Aorta (tissue), 5 donors: ENCODE measurements around the gene MELTF. TPM values are rescaled to one million over a fixed set of nuclear protein-coding genes. Genes with fewer than 3 reads are reported as not detected.

Source experiments
- ATAC-seq: fragments of 200-7000 bp; cut with Tn5 transposase; one replicate; pipeline ENCODE4 v1.9.1; 2022; ENCODE audit warnings: moderate library complexity; ENCODE audit not compliant: low FRiP score
- DNase-seq, 2 donors: peaks; one replicate each; pipeline ENCODE4 v3.0.0-alpha.2; 2020
- H3K27ac ChIP-seq, 2 donors: one replicate each; pipeline ENCODE4 v1.5.1; 2013; ENCODE audit warnings: low read length in 2 of 2, mild to moderate bottlenecking in 2 of 2, moderate library complexity in 2 of 2, control low read depth in 1 of 2, inconsistent platforms in 1 of 2, low read depth in 1 of 2
- H3K27me3 ChIP-seq, 2 donors: one replicate each; pipeline ENCODE4 v1.6.1; 2013; ENCODE audit warnings: control low read depth in 1 of 2, low read length in 1 of 2, mild to moderate bottlenecking in 1 of 2, moderate library complexity in 1 of 2; ENCODE audit not compliant: insufficient read depth in 2 of 2, control insufficient read depth in 1 of 2
- H3K36me3 ChIP-seq, 2 donors: one replicate each; pipeline ENCODE4 v1.6.1; 2013; ENCODE audit warnings: control low read depth in 1 of 2, low read length in 1 of 2, mild to moderate bottlenecking in 1 of 2; ENCODE audit not compliant: insufficient read depth in 2 of 2, control insufficient read depth in 1 of 2
- H3K4me1 ChIP-seq, 2 donors: one replicate each; pipeline ENCODE4 v1.6.1; 2013; ENCODE audit warnings: low read length in 2 of 2, control low read depth in 1 of 2, mild to moderate bottlenecking in 1 of 2, moderate library complexity in 1 of 2; ENCODE audit not compliant: insufficient read depth in 2 of 2, control insufficient read depth in 1 of 2
- H3K4me3 ChIP-seq, 2 donors: one replicate each; pipeline ENCODE4 v1.5.1; 2013; ENCODE audit warnings: low read length in 2 of 2, control low read depth in 1 of 2, mild to moderate bottlenecking in 1 of 2
- H3K9me3 ChIP-seq: one replicate; pipeline ENCODE4 v1.6.1; 2013; ENCODE audit warnings: mild to moderate bottlenecking, low read length; ENCODE audit not compliant: control insufficient read depth
- WGBS, 2 donors: extraction: QIAGEN DNeasy Blood & Tissue Kit; methylation state at CpG; one replicate each; pipeline ENCODE4 v1.1.7; 2013; 5-methylcytosine and 5-hydroxymethylcytosine counted together
- intact Hi-C, 2 donors: fragments of 100-400 bp; cut with DNase I; formaldehyde crosslinking; loops; one replicate each; pipeline versions ENCODE4 v1.14.2 to v1.15.0; 2022
- polyA plus RNA-seq, 2 donors: library from polyadenylated mRNA; stranded (reverse); fragments of 200-250 nt; gene quantifications; one replicate each; pipeline ENCODE4 v1.2.3, GENCODE V29; 2013
- total RNA-seq, 2 donors: library from RNA; stranded (reverse); fragmentation: NEBNext Ultra II Directional; extraction: Animal tissue kit (Norgen Biotek cat#: 25700); gene quantifications; one replicate each; pipeline ENCODE4 v1.2.1, GENCODE V29; 2021
- donor health status: healthy with polysubstance abuse.
- donor health status: Bipolar disorder and iron deficiency.
- donor health status: DM: no; HTN: no; CAD: no.
- donor health status: DM: no; HTN: no; CAD: no.
- donor health status: DM: yes; HTN: yes; CAD: no.

MELTF gene
- total and polyA plus RNA-seq, 4 donors: 1.00 to 6.0 (median 3.2) TPM

DNA sequence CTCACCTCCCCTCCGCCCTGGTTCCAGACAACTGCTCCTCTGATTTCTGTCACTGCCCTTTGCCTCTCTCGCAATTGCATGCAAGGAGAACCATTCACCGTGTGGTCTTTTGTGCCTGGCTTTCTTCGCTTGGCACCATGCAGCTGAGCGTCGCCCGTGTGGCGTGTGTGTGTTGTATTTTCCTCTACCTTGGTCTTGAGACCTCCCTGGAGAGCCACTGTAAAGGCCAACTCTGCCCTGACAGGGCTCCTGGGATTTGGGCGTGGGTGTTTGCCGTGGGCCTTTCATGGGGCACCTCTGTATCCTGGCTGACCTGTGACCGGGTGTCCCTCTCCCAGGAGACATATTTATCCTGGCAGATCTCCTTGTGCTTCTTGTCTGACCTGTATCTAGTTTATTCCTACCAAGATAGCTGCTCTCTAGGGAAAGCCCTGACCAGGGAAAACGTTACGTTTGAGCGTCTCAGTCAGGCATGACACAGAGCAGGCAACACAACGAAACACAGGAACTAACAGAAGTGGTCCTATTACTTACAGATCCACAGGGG lies 59.0 kb downstream of the MELTF start:
- Histone ChIP-seq H3K36me3 (no peaks in the 10 kb centered on the region), H3K4me1 (no peaks in the 10 kb centered on the region), H3K4me3 (no peak overlapping the region), H3K9me3 (no peaks in the 10 kb centered on the region), H3K27me3 (no peaks in the 10 kb centered on the region), H3K27ac (no peak overlapping the region)
- ATAC-seq (no peak), DNase-seq (no peak)
- 86 to 87% methylated on average over 15 of the region's 15 CpGs for WGBS, 2 donors
- intact Hi-C loops: no loop called here

DNA sequence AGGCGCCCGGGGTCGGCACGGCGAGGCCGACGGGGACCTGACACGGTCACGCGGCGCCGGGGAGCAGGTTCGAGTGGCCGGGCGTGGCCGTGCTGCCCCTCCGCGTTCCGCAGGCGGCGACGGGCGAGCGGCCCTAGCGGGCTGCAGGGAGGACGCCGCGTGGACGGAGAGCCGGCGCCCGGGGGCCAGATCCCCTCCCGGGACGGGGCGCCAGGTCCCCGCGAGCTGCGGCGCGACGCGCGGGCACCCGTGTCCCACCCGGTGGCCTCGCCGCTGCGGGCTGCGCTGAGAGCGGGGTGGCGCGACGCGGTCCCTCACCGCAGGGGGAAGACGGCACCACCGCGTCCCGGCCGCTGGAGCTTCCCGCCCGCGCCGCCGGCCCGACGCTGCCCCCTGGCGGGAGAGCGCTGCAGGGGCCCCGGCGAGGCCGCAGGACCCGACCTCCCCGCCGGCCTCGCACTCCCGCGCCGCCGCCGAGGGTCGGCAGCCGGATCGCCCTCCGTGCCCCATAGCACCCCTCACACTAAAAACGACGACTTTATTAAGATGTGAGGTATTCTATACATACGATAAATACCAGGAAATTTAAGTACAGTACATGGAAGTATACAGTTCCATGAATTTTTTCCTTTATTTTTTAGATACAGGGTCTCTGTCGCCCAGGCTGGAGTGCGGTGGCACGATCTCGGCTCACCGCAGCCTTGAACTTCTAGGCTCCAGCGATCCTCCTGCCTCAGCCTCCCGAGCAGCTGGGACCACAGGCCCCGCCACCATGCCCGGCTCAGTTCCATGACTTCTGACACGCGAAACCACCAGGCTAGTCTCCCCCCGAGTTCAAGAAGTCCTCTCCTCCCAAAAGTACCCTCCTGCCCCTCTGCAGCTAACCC lies 59.7 kb downstream of the MELTF start:
- Histone ChIP-seq H3K27ac (no peak overlapping the region), H3K4me3 (peak overlapping the region; percentile 78 to 92), H3K36me3 (no peaks in the 10 kb centered on the region), H3K4me1 (no peaks in the 10 kb centered on the region), H3K9me3 (no peaks in the 10 kb centered on the region), H3K27me3 (no peaks in the 10 kb centered on the region)
- intact Hi-C loops: loop anchor here in 1 of 2 donors (2.0 kb wide), 1 partner anchor 131 kb away; no protein-coding TSS in a partner anchor
- ATAC-seq: peak; percentile 87
- 10 to 19% methylated on average over 51 to 100 of the region's 100 CpGs for WGBS, 2 donors
- peak; percentile 74 to 92 for DNase-seq

DNA sequence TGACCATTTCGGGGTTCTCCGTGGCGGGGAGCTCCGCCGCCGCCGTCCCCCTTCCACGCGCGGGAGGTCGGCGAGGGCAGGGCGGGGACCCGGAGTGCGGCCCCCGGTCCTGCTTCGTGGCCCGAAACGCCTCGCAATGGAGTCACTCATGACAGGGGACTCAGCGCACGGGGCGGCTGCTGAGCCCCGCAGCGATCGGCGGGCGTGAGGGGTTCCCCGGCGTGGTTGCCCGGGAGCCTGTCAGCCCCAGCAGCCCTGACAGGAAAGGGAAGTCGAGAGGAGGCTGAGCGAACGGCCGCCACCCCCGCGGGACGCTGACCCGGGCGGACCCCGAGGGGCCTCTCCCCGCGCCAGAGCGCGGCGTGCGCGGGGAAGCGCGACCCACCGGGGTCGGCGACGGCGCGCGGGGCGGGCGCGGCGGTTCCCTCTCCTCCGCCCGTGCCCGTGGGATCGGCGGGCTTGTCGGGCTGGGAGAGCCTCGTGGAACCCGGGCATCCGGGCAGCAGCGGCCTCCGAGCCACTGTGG lies 60.4 kb downstream of the MELTF start:
- Histone ChIP-seq H3K36me3 (no peaks in the 10 kb centered on the region), H3K27me3 (no peaks in the 10 kb centered on the region), H3K4me3 (peak overlapping the region; percentile 78 to 92), H3K9me3 (no peaks in the 10 kb centered on the region), H3K27ac (no peak overlapping the region), H3K4me1 (no peaks in the 10 kb centered on the region)
- DNase-seq (no peak), ATAC-seq (peak; percentile 34)
- 0% methylated on average over 25 to 72 of the region's 72 CpGs for WGBS, 2 donors
- intact Hi-C loops: loop anchor here in 1 of 2 donors (2.0 kb wide), 1 partner anchor 130 kb away; no protein-coding TSS in a partner anchor

DNA sequence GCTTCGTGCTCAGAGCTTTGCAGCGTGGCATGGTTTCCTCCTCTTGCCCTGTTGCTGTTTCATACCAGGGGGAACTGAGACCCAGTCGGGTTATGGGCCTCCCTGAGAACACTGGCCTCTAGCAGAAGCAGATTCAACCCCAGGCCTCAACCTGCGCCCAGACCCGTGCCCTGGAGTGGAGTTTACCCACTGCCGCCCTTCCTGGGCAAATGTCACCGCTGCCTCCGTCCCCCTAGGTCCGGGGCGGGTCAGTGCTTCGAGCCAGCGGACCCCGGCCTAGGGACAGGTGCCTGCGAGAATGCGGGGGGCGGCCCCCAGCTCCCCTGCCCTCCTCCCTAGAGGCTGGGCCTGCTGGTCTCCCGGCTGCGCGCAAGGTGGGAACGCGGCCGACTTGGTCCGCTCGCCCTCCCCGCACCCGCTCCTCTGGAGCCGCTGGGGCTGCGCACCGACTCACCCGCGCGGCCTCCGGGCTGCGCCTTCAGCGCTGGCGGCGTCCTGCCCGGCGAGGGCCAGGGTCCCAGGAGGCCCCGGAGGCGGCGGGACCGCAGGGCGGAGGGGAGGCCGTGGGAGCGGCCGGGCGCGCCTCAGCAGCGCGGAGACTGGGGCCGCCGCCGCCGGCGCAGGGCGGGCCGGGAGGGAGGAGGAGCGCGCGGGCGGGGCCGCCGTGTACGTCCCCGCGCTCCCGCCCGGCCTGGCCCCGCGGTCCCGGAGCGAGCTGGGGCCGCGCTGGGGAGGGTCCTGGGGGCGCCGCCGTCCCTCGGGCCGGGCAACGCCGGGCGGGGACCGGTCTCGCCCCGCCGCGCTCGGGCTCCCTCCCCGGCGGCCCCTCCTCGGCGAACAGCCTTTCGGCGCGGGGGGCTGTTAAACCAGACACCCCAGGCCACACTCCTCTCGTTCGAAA lies 61.1 kb downstream of the MELTF start, which contains the start of gene PIGZ:
Gene PIGZ (minus strand): TSS at position 601 of the 901 bp plus-strand sequence. CDS start 16,802 bp downstream, outside the sequence.
- DNase-seq (no peak), ATAC-seq (peak; percentile 71)
- no peaks in the 10 kb centered on the region for H3K4me1 ChIP-seq
- intact Hi-C loops: loop anchor here in 1 of 2 donors (2.0 kb wide), 1 partner anchor 130 kb away; no protein-coding TSS in a partner anchor
- 2% methylated on average over 48 to 98 of the region's 98 CpGs for WGBS, 2 donors
- H3K4me3 ChIP-seq: peak within 1 kb of the TSS; percentile 78 to 92
- H3K27me3 ChIP-seq: no peaks in the 10 kb centered on the region
- no peaks in the 10 kb centered on the region for H3K36me3 ChIP-seq
- H3K27ac ChIP-seq: no peak within 1 kb of the TSS
- H3K9me3 ChIP-seq: no peaks in the 10 kb centered on the region

DNA sequence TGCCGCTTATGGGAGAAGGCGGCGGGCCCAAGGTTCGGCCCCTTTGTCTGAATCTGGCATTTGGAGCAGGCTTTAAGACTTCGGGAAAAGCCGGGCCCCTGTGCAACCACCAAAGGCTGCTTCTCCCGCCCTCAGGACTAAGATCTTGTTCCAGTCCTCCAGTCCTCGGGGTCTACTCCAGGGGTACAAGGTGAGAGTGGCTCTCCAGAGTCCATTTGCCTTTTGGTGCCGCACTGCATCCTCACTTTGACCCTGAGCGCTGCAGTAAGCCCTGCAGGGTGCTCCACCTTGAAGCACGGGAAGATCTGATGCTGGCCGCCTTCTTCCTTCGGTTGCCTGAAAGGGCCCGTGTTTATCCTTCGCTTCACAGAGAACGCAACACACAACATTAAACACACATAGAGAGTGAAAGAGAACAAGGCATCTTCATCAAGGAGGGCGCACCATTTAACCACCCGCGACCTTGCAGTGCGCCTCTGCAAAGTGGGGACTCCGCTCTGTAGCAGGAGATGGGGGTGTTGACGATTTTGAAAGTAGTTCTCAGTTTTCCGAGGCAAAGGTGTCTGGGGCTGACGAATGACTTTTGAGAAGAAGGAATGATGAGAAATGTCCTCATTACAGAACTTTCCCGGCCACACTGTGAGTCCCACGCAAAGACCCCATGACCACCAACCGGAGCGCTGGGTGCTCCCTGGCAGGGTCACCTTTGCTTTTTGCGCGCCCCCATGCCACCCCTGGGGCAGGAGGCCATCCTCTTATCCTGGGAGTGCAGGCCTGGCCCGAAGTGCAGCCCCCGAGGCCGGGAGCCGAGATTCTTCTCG lies 62.0 kb downstream of the MELTF start:
- intact Hi-C loops: loop anchor here in 1 of 2 donors (2.0 kb wide), 1 partner anchor 129 kb away; no protein-coding TSS in a partner anchor
- no peaks in the 10 kb centered on the region for H3K27me3 ChIP-seq
- peak overlapping the region in 1 of 2 donors; percentile 92 for H3K4me3 ChIP-seq
- H3K36me3 ChIP-seq: no peaks in the 10 kb centered on the region
- no peak overlapping the region for H3K27ac ChIP-seq
- H3K4me1 ChIP-seq: no peaks in the 10 kb centered on the region
- H3K9me3 ChIP-seq: no peaks in the 10 kb centered on the region
- no peak for DNase-seq
- WGBS, 2 donors: 76 to 77% methylated on average over 35 of the region's 35 CpGs
- no peak for ATAC-seq

DNA sequence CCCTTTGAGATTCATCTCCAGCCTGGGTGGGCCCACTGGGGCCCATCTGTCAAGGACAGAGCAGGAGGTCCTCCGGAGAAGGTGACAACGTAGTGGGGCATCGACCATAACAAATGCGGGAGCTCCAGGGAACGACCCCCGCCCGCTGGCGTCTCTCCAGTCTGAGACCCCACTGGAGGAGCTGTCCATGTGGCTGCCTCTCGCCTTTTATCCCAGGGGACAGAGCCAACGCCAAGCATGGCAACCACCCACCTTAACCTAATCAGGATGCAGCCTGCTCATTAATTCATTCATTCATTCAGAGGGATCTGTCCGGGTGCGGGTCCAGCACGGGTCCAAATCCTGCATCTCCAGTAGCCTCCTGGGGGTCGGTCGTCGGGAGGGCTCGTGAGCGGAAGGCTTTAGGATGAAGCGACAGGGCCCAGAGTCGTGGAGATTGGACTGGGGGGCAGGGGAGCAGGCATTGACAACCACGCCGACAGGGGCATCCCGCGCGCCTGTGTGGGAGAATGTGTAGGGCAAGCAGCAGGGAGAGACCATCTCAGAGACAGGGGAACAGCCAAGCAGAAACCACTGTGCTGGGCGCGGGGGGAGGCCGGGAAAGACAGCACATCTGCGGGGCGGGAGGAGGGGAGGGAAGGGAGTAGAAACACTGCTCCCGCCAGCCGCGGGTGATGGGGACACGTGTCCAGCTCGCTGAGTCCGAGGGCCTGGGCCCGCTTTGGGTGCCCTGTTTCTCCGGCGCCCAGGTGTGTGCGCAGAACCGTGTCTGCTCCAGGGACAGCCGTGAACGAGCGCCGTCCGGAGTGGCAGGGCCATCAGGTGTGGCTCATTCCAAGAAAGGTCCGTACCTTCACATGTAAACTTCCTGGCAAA lies 62.9 kb downstream of the MELTF start:
- 74 to 78% methylated on average over 46 to 47 of the region's 47 CpGs for WGBS, 2 donors
- Histone ChIP-seq H3K36me3 (no peaks in the 10 kb centered on the region), H3K27me3 (no peaks in the 10 kb centered on the region), H3K4me1 (no peaks in the 10 kb centered on the region), H3K9me3 (no peaks in the 10 kb centered on the region), H3K4me3 (no peak overlapping the region), H3K27ac (no peak overlapping the region)
- DNase-seq (no peak), ATAC-seq (no peak)
- intact Hi-C loops: no loop called here

DNA sequence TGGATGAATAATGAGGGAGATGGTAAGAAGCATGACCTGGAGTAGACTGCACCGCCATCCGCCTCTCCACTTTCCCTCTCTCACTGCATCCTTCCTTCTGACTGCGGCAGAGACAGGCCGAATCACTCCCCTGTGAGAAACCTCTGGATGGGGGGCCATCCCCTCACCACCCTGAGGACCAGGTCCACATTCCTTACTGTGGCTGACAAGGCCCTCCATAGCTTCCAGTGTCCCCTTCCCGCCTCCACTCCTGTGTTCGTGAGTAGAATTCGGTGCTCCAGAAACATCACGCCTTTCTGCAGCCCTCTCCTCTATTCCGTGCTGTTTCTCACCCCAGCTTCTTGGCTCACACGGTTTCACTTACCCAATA lies 63.8 kb downstream of the MELTF start:
- Histone ChIP-seq H3K27ac (no peak overlapping the region), H3K4me3 (no peak overlapping the region), H3K27me3 (no peaks in the 10 kb centered on the region), H3K4me1 (no peaks in the 10 kb centered on the region), H3K36me3 (no peaks in the 10 kb centered on the region), H3K9me3 (no peaks in the 10 kb centered on the region)
- no peak for DNase-seq
- ATAC-seq: no peak
- intact Hi-C loops: no loop called here
- 93 to 95% methylated on average over 10 of the region's 10 CpGs for WGBS, 2 donors
